Subcutaneous adipose tissue (tissue), 4 donors: ENCODE data around the gene EBI3. TPM values are rescaled to one million over a fixed set of nuclear protein-coding genes. Genes with fewer than 3 reads are reported as not detected.

ENCODE experiments used
- CTCF ChIP-seq: fragments of 450-650 bp; IDR thresholded peaks from one replicate; pipeline ENCODE4 v1.5.1; 2016; ENCODE audit warnings: low read depth, mild to moderate bottlenecking, control low read depth, antibody characterized with exemption, moderate library complexity
- total RNA-seq, 4 donors: library from RNA; depleted of rRNA; stranded (reverse); fragments of >200 nt; gene quantifications; one replicate each; pipeline ENCODE4 v1.1.0, GENCODE V29; 2016

The EBI3 gene
- total RNA-seq, 4 donors from 2014 or later: 2.0 to 20.7 (median 8.0) TPM

- no peak for TF ChIP-seq CTCF
Measured at GRCh38 chr19:4186087-4186993, 43.0 kb upstream of the EBI3 start.

- TF ChIP-seq CTCF: no peak
Measured at GRCh38 chr19:4187313-4188122, 41.8 kb upstream of the EBI3 start.

GRCh38 chr19:4189641-4190040, 39.7 kb upstream of the EBI3 start:
- TF ChIP-seq CTCF: no peak

GRCh38 chr19:4194353-4194752, 35.0 kb upstream of the EBI3 start:
- TF ChIP-seq CTCF: no peak

- no peak for TF ChIP-seq CTCF
Measured at GRCh38 chr19:4196009-4196408, 33.3 kb upstream of the EBI3 start.

GRCh38 chr19:4196587-4197148, 32.7 kb upstream of the EBI3 start:
- no peak for TF ChIP-seq CTCF

- TF ChIP-seq CTCF: no peak
Measured at GRCh38 chr19:4197228-4197624, 32.1 kb upstream of the EBI3 start.
